SKM-1 treated with dmso at 0.1 percent for 144 hours (cell line): ENCODE results near the gene FOXO3.
A peak's percentile ranks its signal among the peaks of the same experiment; 100 is the strongest.
"Not testable (repeated sequence)": the region's sequence is repeated elsewhere in the genome, so short reads cannot be mapped to it uniquely, and the experiment has no call there.

ENCODE experiments used
- DNase-seq: peaks from one replicate; lab custom pipeline; 2025; ENCODE audit not compliant: unreplicated experiment; lab: John Stamatoyannopoulos, UW

The FOXO3 gene

GRCh38 chr6:108555399-108556052 lies 5.2 kb upstream of the FOXO3 start:
- DNase-seq, result no peak

- DNase-seq, result peak; percentile 24
These were observed 4.5 kb upstream of the FOXO3 start for GRCh38 chr6:108556250-108556649.

GRCh38 chr6:108556866-108557493 lies 3.7 kb upstream of the FOXO3 start:
- DNase-seq, result no peak

GRCh38 chr6:108557494-108558371 lies 3.0 kb upstream of the FOXO3 start:
- peak; percentile 62 for DNase-seq

DNA sequence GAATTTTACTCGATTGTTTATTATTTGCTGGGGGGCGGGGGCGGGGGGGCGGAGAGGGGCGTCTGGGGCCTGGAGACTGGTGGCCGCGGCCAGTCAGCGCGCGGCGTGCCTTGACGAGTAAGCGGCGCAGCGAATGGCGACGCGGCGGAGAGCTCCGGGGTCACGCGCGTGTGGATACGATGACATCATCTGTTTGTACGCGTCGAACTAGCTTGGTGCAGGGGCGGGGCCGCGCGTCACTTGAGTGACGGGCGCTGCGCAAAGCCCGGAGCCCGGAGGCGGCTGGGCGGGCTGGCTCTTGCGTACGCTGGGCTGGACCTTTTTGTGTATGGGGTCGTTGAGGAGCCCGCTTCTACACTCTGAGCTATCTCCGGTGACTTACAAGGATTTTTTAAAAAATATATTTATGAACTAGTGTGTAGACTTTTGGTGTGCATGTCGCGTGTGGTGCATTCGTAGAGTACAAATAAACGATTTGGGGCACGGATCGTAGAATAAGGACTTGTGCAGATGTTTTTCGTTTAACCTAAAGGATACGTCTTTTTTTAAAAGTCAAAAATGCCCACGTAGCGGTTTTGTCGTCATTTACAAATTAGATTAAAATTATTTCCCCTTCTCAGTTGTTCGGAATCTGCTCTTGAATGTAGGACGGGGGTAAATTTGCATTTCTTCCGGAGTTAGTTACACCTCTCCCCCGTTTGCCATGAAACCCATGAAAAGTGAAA lies 2.2 kb upstream of the FOXO3 start:
- DNase-seq, result peak; percentile 97

DNA sequence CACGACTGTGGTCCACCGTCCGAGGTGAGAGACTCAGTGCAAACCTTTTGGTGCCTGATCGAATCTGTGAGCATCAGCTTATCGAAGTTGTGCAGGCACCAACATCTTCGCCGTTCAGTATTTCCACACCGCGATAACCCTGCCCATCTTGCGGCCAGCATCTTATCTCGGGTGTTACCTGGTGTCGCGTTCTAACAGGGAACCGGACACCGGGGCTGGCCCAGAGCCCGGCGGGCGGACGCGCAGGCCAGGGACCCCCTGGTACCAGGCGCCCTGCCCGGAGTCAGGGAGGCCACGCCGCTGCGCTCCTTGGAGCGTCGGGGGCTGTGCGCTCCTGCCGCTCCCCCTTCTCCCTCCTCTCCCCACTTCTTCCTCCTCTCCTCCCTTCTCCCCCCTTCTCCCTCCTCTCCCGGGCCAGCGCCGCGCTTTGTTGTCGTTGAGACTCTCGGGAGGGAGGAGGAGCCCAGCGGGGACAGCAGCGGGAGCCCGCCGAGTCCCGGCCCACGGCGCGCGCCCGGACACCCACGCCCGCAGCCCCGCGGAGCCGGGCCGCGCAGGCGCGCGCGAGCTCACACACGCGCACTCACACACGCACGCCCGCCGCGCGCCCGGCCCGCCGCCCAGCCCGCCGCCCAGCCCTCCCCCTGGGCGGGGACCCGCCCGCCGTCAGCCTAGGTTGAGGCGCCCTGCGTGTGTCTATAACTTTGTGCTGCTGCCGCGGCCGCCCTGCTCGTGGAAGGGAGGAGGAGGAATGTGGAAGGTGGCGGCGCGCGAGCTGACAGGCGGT lies 1.4 kb upstream of the FOXO3 start:
- peak; percentile 89 for DNase-seq

DNA sequence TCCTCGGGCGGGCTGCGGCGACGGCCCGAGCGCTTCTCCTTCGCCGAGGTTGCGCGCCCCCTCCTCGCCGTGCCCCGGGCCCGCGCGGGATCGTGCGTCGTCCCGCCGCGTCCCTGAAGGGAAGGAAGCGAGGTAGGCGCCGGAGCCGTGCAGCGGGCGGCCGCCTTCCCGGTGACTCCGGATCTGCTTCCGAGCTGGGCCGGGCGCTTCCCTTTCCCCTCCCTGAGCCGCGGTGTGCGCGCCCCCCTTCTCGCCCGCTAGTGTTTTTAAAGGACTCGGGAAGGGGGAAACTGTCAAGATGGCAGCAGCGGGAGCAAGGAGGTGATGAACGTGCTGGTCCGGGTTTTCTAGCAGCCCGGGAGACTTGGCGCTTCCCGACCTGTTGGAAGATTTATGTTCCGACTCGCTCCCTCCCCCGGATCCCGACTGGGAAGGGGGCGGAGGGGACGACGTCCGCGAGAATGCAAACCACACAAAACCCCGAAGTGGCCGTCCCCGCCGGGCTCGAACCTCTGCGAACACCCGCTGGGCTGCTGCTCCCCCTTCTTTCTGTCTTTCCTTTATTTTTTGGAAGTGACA lies 744 bp upstream of the FOXO3 start:
- DNase-seq, result peak; percentile 40

GRCh38 chr6:108561309-108561647 lies 561 bp downstream of the FOXO3 start:
- DNase-seq, result not testable (repeated sequence)

GRCh38 chr6:108561742-108562502 lies 1.2 kb downstream of the FOXO3 start:
- no peak for DNase-seq

GRCh38 chr6:108562503-108562993 lies 1.8 kb downstream of the FOXO3 start:
- DNase-seq, result peak; percentile 88

DNA sequence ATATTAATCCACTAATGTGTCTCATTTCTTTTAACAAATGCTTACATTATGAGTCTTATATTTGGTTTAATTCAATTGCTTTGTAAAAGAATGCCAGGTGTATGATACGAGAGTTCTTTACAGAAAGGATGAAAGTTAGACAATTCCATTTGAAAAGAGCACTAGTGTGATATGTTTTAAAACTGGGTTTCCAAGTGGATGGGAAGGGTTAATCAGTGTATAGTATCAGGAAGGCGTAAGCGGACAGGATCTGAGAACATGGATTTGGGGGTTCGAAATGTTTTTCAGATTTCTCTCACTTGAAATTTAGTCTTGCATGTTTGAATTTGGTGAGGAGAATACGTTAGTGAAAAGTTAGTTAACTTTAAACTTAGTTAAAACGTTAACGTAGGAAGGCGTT lies 2.6 kb downstream of the FOXO3 start:
- DNase-seq, result no peak

- DNase-seq, result no peak
These were observed 3.5 kb downstream of the FOXO3 start for GRCh38 chr6:108564178-108564577.

DNA sequence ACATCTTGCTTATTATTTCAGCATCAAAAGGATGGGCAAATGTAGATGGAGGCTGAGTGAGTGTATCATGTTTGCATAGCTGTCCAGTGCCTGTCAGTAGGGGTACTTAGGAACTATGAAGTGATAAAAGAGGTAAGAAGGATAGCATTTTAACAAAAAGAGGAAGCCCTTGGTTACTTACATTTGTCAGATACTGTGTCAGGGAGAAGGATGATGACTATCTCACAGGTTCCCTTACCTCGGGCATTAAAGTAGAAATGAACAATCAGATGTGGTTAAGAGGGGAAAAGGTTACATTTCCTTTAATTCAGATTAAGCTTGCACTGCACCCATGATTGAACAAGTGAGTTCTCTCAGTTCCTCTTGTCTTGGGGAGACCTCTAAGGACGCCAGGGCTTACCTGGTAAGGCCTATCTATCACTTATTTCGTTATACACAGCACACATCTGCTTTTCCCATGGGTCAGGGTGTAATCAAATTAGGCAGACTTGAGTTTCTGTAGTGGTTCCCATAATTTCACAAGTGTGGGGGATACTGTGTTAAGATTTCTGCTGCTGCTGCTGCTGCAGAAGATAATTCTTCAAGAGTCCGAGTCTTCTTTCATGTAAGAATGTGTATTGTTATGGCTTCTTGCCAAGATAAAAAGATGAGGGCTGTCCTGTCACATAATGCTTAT lies 4.5 kb downstream of the FOXO3 start:
- DNase-seq, result peak; percentile 90

DNA sequence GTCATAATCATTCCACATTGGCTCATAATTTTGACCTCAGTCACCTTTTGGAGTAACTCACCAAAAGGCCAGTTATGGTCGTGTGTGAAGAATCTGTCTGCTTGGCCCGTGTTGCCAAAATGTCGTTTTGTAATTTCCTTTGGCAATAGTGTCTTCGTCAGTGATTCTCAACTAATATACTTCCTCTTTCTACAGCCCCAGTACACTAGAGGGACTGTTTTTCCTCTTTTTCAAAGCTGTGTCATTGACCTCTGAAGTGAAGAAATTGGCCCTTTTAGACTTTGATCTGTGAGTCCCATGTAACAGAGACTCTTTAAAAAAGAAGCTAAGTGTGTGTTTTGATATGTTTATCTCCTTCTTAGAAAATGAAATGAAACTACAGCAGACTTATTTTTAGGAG lies 5.2 kb downstream of the FOXO3 start:
- peak; percentile 97 for DNase-seq

DNA sequence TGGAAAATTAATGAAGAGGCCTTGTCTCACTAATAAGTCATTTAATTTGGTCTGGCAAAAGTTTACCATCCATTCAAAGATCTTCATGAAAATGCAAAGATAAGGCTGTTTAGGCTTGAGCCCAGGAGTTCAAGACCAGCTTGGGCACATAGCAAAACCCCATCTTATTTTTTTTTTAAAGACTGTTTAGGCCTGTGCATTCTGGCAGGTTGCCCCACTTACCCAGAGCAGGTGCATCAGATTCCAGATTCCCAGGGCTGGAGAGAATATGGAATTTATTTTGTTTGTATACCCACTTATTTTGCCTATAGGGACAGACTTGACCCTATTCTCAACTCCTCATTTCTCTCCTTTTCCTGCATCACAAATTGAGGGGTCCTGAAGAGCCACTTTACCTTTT lies 5.7 kb downstream of the FOXO3 start:
- no peak for DNase-seq

GRCh38 chr6:108568101-108568500 lies 7.4 kb downstream of the FOXO3 start:
- no peak for DNase-seq

DNA sequence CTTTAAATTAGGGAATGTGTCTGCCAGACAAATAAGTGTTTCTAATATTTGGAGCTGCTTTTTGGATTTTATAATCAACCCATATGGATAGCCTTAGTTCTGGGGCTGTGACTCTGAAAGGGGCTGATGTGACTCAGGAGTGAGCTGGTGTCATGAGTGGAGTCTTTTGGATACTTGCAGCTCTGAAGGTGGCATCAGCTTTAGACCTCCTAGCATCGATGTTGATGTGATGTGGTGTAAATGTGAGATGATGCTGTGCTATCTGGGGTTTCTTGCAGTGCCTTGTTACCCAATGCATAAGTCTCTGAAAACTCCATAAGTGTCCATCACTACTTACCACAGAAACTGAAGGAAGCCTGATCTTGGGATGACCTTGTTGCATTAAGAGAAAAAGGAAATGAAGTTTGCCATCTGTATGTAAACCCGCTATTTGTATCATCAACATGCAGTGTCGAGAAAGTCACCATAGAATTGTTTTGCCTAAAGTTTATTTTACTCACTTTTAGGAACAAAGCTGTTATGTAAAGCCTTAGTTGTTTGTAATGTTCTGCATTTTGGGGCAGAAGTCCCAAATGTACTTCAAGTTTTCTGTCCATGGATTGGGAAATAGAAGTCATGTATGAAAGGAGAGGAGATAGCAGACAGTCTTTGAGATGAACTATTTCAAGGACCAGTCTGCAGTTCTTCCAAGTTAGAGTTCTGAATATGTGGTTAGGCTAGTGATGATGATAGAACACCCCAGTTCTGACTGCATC lies 8.0 kb downstream of the FOXO3 start:
- no peak for DNase-seq

DNA sequence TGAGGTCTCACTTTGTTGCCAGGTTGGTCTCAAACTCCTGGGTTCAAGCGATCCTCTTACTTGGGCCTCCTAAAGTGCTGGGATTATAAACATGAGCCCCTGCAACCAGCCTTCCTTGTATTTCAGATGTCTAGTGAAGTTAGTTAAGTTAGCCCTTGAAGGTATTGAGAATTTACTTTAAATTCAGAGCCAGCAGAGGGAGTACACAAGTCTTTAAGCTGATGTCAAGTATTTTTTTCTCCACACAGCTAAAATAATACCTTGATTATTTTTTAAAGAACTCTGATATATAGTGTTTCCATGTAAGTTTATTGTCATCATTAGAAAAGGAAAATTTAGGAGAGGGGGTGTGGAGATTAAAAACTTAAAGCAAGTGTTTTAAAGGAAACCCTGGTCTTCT lies 9.8 kb downstream of the FOXO3 start:
- no peak for DNase-seq
